LNCaP clone FGC (cell line): ENCODE results near the gene MSANTD2.

ENCODE experiments used
- DNase-seq: peaks from one replicate; pipeline ENCODE4 v3.0.0-alpha.2; 2011; ENCODE audit warnings: low read depth
- H3K4me3 ChIP-seq: 2 replicates; pipeline ENCODE4 v1.5.1; 2011; ENCODE audit warnings: mild to moderate bottlenecking, low read depth, low read length, control low read depth
- CTCF ChIP-seq: IDR thresholded peaks from 2 replicates; pipeline ENCODE4 v1.5.1; 2012; ENCODE audit warnings: mild to moderate bottlenecking; ENCODE audit not compliant: control insufficient read depth, insufficient read depth; ENCODE audit errors: extremely low read depth

Gene MSANTD2

DNA sequence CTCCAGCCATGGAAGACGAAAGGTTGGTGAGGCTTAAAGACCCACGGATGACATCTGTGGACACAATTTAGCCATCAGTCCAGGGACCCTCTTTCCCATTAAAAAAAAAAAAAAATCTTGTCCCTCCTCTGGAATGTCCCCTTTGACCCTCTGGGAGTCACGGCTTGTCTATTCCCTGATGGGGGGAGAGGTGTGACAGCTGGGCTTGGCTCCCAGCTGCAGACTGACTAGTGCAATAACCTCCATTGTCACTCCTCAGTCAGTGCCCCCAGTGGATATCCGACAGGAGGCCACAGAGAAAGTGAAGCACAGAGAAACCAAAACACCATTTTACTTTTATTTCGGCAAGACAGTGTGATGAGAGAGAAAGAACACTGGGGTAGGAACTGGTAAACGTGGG, 45.5 kb downstream of the MSANTD2 start:
- no peak overlapping the region for H3K4me3 ChIP-seq
- no peak for TF ChIP-seq CTCF
- no peak for DNase-seq

DNA sequence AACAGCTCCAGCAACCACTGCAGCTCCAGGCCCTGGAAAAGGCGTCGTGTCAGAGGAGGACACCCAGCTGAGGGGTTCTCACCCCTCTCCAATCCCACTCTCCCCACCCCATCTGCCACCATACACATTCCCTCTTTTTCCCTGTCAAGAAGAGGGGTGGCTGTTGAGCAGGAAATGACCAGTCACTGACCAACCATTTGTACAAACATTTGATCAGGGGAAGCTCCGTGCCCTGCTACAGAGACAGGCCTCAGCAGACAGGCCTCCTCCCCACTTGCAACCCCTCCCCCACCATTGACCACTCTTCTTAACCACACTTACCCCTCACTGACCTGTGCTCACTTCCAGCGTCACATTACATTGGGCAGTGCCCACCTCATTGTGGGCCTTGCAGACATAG, 45.9 kb downstream of the MSANTD2 start:
- no peak overlapping the region for H3K4me3 ChIP-seq
- TF ChIP-seq CTCF: no peak
- DNase-seq: no peak

- H3K4me3 ChIP-seq: no peak overlapping the region
- no peak for TF ChIP-seq CTCF
- no peak for DNase-seq
Measured at GRCh38 chr11:124753624-124754023, 46.6 kb downstream of the MSANTD2 start.

DNA sequence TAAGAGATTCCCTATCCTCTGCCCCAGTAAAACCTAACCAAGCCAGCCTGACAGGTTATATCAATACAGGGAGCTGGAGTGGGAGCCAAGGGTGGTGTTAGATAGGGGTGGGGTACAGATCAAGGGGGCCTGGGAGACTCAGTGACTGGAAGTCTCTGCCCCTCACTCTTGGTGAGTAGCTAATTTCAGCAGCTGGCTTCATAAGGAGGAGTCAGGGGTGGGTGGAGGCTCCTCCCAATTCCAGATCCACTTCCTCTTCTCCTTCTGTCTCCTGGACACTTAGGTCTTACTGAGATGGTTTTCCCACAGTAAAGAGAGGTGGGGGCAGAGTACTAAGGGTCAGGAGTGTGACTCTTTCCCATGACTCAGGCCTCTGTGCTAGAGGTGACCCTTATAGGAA, 47.0 kb downstream of the MSANTD2 start:
- TF ChIP-seq CTCF: no peak
- H3K4me3 ChIP-seq: no peak overlapping the region
- DNase-seq: no peak

DNA sequence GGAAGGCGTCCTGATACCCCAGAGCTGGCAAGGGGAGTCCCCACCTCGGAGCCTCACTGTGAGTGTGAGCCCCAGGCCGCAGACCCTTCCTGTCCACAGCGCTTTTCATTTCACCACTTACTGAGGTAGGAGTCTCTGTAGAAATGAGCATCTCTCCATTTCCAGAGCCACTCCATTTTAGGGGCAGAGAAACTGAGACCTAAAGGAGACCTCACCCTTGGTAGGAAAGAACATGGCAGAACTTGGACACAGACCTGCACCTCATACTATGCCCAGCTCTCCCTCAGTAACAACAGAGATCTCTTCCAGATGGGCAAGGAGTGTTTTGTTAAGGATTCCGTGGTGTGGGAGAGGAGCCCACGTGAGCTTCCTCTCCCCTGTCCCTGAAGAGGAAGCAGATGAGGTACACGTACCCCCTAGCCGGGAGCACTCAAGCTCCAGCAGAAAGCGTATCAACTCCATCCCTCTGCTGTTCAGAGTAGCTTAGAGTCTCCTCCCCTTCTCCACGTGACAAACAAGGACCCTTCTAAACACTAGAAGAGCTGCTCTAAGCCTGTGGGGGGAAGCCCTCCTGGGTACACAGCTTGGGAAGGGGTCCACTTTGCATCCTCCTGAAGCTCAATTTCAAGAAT, 47.6 kb downstream of the MSANTD2 start:
- no peak for DNase-seq
- TF ChIP-seq CTCF: no peak
- no peak overlapping the region for H3K4me3 ChIP-seq

- DNase-seq: no peak
- H3K4me3 ChIP-seq: no peak within 1 kb of the TSS
Measured at GRCh38 chr11:124751741-124752470, 48.3 kb downstream of the MSANTD2 start, which contains the start of gene VSIG2. VSIG2 (minus strand) TSS chr11:124752255; CDS start chr11:124752137, 118 bp downstream.

More at GRCh38 chr11:124751741-124752470, 48.3 kb downstream of the MSANTD2 start, which contains the start of gene VSIG2:
- no peak for TF ChIP-seq CTCF
